ENCODE results near the gene TEX9.
"Not testable (repeated sequence)": the region's sequence is repeated elsewhere in the genome, so short reads cannot be mapped to it uniquely, and the experiment has no call there.

The TEX9 gene

DNA sequence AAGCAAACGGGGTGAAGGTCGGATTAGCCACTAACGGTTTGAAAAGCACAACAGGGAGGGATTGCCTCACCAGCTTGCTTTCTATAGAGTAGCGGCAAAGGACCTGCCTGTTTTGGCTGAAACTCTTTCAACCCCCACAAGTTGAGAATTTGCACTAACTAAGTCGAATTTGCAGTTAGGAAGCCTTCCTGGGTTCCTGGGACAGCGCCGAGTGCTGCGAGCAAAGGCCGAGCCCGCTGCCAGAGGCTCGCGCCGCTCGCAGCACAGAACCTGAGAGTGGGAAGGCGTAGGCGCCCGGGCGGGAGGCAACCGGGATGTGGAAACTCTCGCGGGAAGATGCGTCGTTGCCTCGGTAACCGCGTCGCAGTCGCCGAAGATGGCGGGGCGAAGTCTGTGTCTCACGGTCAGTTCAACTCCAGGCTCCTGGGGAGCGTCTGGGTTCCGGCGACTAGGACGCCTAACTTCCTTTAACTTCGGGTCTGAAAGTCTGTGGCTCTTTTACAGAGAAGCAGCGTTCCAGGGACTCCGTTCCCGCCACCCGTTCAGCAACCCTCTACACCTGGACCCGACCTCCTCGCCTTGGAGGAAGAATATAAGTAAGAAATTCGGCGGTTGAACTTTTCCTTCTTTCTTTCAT lies at the start of gene TEX9:
Gene TEX9 (plus strand): TSS at position 352 of the 637 bp plus-strand sequence. CDS start 25 bp downstream, at position 377.
- FAIRE-seq: no peak

DNA sequence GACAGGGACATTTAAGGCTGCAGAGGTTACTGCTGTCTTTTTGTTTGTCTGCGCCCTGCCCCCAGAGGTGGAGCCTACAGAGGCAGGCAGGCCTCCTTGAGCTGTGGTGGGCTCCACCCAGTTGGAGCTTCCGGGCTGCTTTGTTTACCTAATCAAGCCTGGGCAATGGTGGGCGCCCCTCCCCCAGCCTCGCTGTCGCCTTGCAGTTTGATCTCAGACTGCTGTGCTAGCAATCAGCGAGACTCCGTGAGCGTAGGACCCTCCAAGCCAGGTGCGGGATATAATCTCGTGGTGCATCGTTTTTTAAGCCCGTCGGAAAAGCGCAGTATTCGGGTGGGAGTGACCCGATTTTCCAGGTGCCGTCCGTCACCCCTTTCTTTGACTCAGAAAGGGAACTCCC lies 48.7 kb upstream of the TEX9 start:
- not testable (repeated sequence) for FAIRE-seq

DNA sequence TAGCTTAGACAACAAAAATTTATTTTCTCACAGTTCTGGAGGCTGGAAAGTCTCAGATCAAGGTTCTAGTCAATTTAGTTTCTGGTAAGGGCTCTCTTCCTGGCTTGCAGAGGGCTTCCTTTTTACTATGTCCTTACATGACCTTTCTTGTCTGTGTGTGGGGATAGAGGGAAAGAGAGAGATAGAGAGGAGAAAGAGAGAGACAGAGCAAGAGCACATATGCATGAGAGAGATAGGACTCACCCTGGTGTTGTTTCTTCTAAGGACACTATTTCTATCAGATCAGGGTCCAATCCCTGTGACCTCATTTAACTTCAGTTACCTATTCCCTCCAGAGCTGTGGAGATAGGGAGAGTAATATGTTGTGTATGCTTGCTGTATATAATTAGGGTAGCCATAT lies 44.9 kb upstream of the TEX9 start:
- no peak for FAIRE-seq

DNA sequence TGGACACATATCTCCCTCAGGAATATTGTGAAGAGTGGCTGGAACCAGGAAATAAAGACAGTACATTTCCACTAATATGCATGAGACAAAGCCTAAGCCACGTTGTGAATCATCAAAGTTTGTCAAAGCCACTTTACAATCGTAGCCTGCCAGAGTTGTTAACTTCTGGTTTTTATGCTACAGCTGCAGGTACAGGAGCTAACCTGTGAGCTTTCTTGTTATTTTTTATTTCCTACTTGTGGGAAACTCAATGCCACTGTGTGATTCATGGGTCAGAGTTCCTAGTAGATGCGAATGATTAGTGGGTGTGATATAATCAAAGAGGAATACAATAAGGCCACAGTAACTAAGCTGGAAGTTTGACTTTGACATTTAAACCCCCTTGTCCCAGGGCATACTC lies 44.4 kb upstream of the TEX9 start:
- no peak for FAIRE-seq

DNA sequence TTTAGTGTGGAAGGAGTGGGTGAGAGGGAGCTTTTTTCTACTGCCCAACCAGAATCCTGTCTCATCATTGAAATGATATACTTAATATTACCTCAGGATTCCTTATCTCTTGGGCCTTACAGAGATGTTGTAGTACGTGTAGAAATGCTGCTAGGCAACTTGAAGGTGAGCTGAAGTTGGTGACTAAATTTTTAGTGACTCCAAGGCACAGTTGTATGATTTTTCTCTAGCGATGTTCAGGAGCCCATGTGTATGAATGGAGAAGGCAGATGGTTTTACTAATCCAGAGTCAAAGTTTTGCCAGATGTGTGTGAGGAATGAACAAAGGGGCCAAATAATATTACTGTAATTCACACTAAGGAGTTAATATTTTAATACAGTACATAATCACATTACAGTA lies 42.8 kb upstream of the TEX9 start:
- no peak for FAIRE-seq

DNA sequence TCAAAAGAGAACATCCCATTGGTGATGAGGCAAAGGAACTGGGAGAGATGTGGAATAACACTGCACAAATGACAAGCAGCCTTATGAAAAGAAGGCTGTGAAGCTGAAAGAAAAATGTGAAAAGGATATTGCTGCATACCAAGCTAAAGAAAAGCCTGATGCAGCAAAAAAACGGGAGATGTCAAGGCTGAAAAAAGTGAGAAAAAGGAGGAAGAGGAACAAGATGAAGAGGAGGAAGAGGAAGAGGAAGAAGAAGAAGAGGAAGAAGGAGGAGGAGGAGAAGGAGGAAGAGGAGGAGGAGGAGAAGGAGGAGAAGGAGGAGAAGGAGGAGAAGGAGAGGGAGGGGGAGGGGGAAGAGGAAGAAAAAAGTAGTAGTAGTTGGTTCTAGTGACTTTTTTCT lies 41.8 kb upstream of the TEX9 start:
- no peak for FAIRE-seq

DNA sequence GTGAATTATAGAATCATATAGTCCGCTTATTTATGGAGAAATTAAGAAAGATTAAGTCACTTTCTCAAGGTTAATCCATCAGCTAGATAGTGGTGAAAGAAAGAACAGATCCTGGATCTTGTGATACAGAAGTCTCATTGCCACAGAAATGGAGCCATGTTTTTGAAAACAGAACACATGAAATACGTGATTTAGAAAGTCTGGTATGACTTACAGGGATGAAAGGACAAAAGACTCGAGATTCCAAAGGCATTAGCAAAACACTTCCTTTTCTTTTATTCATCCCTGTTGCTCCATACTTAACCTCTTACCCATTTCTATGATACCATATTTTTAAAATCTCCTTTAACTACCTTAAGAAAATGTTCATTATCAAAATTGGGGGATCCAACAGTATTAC lies 40.0 kb upstream of the TEX9 start:
- FAIRE-seq: no peak

DNA sequence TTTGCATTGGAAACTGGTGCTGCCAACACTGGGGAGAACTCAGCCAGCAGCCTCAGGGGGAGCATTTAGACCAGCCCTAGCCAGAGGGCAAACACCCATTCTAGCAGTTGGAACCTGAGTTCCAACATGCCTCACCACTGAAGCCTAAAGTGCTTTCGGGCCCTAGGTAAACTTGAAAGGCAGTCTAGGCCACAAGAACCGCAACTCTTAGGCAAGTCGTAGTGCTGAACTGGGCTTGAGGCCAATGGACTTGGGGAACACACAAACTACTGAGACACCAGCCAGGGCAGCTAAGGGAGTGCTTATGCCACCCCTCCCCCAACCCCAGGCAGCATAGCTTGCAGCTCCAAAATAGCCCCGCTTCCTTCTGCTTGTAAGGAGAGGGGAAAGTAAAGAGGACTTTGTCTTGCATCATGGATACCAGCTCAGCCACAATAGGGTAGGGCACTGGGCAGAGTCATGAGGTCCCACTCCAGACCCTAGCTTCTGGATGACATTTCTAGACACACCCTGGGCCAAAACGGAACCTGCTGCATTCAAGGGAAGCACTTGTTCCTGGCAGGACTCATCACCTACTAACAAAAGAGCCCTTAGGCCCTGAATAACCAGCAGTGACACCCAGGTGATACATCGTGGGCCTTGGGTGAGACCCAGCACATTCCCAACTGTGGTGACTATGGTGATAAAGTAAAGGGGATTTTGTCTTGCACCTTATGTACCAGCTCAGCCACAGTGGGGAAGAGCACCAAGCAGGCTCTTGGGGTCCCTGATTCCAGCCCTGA lies 37.3 kb upstream of the TEX9 start:
- no peak for FAIRE-seq

DNA sequence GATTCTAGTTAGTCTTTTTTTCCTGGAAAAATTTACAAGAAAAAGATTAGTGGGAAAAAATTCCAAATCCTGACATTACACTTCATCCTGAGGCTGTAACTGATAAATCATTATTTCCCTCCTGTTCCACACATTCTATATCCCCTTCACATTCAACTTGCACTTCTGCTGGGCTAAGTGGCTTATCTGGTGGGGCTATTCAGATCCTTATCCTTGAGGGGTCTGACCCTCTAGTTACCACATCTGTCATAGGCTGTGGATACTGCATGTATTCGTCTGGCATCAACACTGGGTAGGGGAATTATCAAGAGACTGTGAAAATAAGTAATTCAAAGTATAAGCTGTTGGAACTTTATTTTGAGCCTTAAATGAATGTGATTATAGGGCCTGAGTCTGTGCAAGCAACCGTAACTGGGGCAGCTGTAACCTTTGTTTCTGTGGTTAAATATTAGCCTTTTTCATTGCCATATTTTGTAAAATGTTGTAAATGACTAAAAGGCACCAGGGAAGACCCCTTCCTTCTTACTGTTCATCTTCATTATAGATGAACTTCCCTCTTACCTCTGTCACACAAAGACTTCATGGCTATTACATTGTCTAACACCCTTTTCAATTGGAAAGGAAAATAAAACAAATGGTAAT lies 28.0 kb upstream of the TEX9 start:
- FAIRE-seq: no peak

DNA sequence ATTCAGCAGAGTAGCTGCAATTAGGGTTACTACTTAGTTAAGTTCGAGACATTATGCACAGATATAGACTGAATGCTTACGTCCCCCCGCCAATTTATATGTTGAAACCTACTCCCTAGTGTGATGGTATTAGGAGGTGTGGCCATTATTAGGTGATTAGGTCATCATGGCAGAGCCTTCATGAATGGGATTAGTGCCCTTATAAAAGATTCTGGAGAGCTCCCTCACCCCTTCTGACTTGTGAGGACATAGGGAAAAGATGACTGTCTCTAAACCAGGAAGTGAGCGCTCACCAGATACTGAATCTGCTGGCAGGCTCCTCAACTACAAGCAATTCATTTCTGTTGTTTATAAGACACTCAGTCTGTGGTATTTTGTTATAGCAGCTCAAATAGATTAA lies 25.6 kb upstream of the TEX9 start:
- FAIRE-seq: no peak

DNA sequence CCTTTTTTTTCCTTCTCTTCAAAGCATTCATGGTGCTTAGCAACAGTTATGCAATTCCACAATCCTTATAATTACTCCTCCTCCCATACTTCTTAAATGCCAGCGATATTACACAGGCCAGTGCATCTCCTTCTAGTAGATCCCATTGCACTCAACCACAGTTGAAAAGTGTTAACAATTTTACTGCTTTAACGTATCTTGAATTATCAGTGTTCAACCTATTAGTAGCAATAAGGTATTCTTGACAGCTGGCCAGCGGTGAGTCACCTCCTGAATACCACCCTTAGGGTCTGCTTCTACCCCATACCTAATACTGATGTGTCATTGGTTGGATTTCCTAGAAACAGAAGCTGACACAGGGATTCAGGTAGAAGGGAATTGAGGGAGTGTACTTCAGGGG lies 24.0 kb upstream of the TEX9 start:
- no peak for FAIRE-seq

DNA sequence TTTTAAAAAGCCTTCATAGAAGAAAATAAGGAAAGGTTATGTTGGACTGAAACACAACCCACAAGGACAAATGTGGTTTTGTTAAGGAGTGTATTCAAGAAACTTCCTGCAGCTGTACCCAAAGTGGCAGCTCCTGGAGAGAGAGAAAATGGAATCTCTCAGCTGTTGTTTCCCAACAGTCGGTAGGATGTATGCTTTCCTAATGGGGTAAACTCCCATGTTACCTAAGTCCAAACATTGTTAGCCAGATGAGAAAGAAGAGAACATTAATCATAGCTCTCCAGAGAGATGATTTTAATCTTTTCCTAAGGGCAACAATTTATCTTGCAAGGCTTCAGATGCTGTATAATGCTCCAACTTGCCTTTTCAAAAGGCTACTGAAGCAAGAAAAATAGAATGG lies 22.6 kb upstream of the TEX9 start:
- no peak for FAIRE-seq

DNA sequence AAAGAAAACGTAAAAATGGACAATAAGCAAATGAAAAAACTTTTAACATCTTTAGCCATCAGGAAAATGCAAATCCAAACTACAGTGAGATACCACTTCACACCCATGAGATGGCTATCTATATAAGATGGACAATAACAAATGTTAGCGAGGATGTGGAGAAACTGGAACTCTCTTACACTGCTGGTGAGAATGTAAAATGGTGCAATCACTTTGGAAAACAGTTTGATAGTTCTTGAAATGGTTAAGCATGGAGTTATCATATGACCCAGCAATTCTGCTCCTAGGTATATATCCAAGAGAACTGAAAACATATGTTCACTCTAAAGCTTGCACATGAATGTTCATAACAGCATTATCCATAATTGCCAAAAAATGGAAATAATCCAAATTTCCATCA lies 21.3 kb upstream of the TEX9 start:
- no peak for FAIRE-seq

DNA sequence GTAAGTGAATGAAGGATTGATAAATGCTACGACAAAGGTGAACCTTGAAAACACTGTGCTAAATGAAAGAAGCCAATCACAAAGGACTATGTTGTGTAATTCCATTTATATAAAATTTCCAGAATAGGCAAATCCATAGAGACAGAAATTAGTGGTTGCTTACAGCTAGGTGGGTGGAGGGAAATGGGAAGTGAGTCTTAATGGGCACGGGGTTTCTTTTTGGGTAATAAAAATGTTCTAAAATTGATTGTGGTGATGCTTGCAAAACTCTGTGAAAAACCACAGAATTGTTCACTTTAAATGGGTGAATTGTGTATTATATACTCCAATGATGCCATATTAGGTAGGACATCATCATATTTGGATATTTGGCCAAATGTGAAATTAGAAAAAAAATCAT lies 20.9 kb upstream of the TEX9 start:
- no peak for FAIRE-seq

DNA sequence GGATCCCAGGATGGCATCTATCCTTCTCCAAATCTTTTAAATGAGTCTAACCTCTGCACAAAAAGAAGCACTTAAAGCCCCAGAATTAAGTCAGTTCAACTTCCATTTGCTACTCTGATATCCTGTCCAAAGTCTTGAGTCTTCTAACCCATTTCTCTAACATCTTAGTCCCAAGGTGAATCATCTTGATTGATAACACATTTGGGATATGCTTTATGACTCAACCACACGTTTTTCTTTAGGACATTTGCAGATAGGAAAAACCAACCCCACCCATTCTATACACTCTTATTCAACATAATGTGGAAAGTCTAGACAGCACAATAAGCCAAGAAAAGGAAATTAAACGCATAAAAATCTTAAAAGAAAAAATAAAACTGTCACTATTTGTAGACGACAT lies 18.8 kb upstream of the TEX9 start:
- FAIRE-seq: no peak

DNA sequence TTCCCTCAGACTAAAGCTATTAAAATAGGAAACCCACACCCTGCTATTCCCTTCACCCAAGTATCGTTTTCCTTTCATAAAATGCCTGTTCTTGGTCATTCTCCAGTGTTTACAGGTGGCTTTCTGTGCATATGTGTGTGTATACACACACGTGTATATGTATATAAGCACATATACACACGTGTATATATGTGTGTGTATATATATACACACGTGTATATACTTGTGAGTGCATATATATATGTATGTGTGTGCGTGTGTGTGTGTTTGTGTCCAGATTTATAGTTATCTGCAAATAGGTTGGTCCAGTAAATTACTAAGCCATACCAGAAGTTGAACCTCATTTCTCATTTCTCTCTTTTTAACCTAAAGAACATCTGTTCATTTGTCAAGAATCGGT lies 15.7 kb upstream of the TEX9 start:
- FAIRE-seq: no peak

DNA sequence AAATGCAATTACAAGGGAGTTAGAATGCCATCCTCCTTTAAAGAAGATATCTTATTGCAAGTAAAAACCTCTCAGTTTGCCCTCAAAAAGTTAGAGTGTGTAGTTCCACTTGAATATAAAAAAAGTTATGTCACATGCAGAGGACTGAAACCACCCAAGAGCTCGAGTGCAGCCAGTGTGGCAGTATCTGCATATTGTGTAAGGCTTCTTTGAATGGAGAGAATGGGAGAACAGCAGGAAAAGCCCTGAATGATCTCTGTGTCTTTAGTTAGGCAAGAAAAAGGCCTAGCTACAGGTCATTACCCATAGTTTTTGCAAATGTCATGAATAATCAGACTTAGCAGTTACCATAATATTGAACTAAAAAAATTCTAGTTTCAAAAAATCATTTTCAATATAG lies 13.9 kb upstream of the TEX9 start:
- FAIRE-seq: no peak

DNA sequence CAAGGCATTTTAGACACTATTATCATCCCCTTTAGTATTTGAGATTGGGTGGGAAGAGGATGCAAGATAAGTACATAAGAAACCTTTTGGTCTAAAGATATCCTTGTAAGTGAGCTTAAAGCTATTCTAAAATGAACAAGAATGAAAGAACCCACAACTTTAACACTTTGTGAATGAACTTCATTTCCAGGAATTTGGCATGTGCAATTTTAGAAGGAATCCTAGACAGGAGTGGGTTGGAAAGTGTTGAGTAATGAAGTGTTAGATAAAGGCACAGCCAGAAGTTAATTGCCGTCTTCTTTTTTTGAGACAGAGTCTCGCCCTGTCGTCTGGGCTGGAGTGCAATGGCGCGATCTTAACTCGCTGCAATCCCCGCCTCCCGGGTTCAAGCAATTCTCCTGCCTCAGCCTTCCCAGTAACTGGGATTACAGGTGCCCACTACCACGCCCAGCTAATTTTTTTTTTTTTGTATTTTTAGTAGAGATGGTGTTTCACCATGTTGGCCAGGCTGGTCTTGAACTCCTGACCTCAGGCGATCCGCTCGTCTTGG lies 13.2 kb upstream of the TEX9 start:
- FAIRE-seq: no peak

DNA sequence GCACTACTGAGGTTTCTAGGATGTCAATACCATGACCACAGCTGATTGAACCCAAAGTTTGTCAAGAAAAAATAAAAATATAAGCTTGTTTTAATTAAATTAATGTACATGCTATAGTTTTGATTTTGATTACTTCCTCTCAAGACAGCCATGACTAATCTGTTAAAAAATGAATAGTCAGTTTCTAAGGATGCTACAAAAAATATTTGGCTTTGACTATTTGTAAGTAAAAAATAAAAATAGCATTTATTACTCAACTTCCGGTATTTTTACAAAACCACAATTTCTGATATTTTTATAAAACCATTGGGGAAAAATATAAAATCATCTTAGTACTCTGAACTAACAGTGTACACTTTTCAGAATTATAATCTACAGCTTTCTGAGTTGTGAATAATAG lies 12.1 kb upstream of the TEX9 start:
- no peak for FAIRE-seq

DNA sequence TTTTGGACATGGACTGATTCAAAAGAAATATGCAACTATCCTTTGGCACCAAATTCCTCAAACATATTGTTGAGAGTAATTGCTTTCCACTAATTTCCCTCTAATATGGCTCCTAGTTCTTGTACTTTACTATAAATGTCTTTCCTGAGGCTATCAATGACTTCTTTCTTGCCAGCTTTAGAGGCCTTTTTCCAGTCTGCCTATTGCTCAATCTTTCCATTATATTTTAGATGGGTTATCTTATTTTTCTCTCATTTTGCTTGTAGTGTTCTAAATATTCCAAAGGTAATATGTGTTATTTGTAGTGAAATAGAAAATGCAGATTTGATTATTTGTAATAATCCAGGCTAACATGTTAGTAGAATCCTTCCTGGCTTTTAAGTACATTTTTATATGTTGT lies 11.5 kb upstream of the TEX9 start:
- FAIRE-seq: no peak

DNA sequence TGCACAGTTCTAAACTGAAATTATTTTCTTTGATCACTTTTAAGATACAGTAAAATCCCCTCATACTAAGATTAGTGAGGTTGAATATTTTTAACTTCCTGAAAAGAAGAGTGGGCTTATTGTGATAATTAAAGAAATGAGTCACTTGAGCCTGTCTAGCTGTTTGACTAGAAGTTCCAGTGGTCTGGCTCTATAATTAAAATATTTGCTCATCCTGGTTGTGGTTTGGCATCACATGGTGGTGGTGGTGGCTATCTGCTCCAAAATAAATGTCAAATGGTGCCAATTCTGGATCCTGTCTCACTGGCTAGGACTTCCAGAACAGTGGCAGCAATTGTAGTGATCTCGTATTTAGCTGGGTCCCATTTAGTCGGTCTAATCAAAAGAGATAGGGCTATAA lies 8.6 kb upstream of the TEX9 start:
- FAIRE-seq: no peak

DNA sequence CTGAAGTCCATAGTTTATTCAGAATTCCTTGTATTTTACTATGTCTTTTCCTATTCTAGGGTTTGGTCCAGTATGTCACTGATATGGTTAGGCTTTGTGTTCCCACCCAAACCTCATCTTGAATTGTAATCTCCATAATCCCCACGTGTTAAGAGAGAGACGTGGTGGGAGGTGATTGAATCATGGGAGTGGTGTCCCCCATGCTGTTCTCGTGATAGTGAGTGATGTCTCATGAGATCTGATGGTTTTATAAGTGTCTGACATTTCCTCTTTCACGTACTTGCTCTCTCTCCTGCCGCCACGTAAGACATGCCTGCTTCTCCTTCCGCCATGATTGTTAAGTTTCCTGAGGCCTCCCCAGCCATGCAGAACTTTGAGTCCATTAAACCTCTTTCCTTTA lies 6.6 kb upstream of the TEX9 start:
- FAIRE-seq: no peak

DNA sequence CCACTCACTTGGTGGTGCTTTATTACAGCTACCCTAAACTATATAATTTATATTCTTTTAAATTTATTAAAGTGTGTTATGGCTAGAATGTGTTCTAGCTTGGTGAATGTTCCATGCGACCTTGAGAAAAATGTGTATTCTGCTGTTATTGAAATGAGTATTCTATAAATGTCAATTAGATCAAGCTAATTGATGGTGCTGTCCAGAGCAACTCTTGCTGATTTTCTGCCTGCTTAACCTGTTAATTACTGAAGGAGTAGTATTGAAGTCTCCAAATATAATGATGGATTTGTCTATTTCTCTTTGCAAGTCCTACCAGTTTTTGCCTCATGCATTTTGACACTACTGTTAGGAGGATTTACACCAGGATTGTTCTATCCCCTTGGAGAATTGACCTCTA lies 3.2 kb upstream of the TEX9 start:
- no peak for FAIRE-seq

DNA sequence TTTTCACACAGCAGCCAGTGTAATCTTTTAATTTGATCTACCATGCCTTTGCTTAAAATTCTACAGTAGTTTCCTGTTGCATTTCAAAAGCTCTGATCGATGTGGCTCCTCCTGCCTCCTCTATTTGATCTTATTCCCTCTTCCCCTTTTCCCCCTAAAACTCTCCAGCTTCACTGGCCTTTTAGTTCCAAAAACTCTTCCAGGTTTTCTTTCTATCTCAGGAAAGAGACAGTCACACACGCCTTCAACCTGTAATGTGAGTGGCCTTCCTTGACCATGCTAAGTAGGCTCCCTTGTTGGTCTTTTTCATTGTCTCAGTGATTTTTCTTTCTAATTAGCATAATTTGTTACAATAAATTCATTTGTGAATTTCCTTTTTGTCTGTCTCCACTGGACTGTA lies 985 bp downstream of the TEX9 start:
- FAIRE-seq: no peak

Measured in colon (tissue), 2 donors.